ENCODE data around the gene FAM204A.

- TF ChIP-seq CTCF (IDR thresholded peaks at IDR 0.05; ENCODE audit: insufficient read depth, low read length, poor library complexity, severe bottlenecking), result no peak
- TF ChIP-seq EZH2phosphoT487 (conservative IDR thresholded peaks at IDR 0.05; ENCODE audit: low read length), result no peak
Observed at GRCh38 chr10:118310822-118311221, 31.3 kb downstream of the FAM204A start.
